HUDEP-2 (cell line): ENCODE measurements around the gene ASB13.

Experiments
- DNase-seq, 76 experiments: peaks; one replicate each; lab custom pipeline; 2025; ENCODE audit not compliant: unreplicated experiment in 76 of 76; lab: John Stamatoyannopoulos, UW

ASB13 gene

GRCh38 chr10:5666008-5666840 lies at the start of gene ASB13:
TSS of gene ASB13 (minus strand) at chr10:5666595. CDS start at chr10:5666551, 44 bp downstream.
- DNase-seq = peak in 58 of 76 experiments; percentile 5 to 71 (median 40)

GRCh38 chr10:5711642-5712041 lies 45.2 kb upstream of the ASB13 start:
- no peak for DNase-seq

GRCh38 chr10:5710859-5711258 lies 44.5 kb upstream of the ASB13 start:
- no peak for DNase-seq

- no peak for DNase-seq
Measured at GRCh38 chr10:5709865-5710264, 43.5 kb upstream of the ASB13 start.

- no peak for DNase-seq
Measured at GRCh38 chr10:5708356-5708755, 42.0 kb upstream of the ASB13 start.

GRCh38 chr10:5698062-5698461 lies 31.7 kb upstream of the ASB13 start:
- no peak for DNase-seq

- peak in 13 of 76 experiments; percentile 1 to 47 (median 14) for DNase-seq
Measured at GRCh38 chr10:5697342-5697741, 30.9 kb upstream of the ASB13 start.

- DNase-seq = no peak
Measured at GRCh38 chr10:5694573-5694972, 28.2 kb upstream of the ASB13 start.

- peak in 1 of 76 experiments; percentile 11 for DNase-seq
Measured at GRCh38 chr10:5692461-5693358, 26.3 kb upstream of the ASB13 start.

GRCh38 chr10:5691786-5692185 lies 25.4 kb upstream of the ASB13 start:
- DNase-seq = no peak

- no peak for DNase-seq
Measured at GRCh38 chr10:5688587-5688986, 22.2 kb upstream of the ASB13 start.

- no peak for DNase-seq
Measured at GRCh38 chr10:5685764-5686240, 19.4 kb upstream of the ASB13 start.

- peak in 71 of 76 experiments; percentile 8 to 82 (median 51) for DNase-seq
Measured at GRCh38 chr10:5684971-5685763, 18.8 kb upstream of the ASB13 start.

GRCh38 chr10:5684318-5684970 lies 18.0 kb upstream of the ASB13 start, which contains the start of gene TASOR2:
TSS of gene TASOR2 (plus strand) at chr10:5684838. CDS start at chr10:5720643, 35,805 bp downstream.
- DNase-seq = peak in 75 of 76 experiments; percentile 28 to 98 (median 95)

GRCh38 chr10:5683065-5683464 lies 16.7 kb upstream of the ASB13 start:
- no peak for DNase-seq

GRCh38 chr10:5681930-5682329 lies 15.5 kb upstream of the ASB13 start:
- no peak for DNase-seq

- no peak for DNase-seq
Measured at GRCh38 chr10:5679606-5680005, 13.2 kb upstream of the ASB13 start.

GRCh38 chr10:5679037-5679435 lies 12.6 kb upstream of the ASB13 start:
- DNase-seq = no peak

GRCh38 chr10:5678397-5679036 lies 12.1 kb upstream of the ASB13 start:
- no peak for DNase-seq
